Hematopoietic multipotent progenitor cell treated with erythropoietin and hydrocortisone succinate and interleukin-3 and kit ligand, for 15 days (in vitro differentiated cells): ENCODE results near the gene ZFP36L1.
A peak's percentile ranks its signal among the peaks of the same experiment; 100 is the strongest.

ENCODE experiments used
- DNase-seq: peaks from one replicate; pipeline ENCODE4 v3.0.0-alpha.2; 2015; ENCODE audit warnings: low spot score

Gene ZFP36L1, protein sequence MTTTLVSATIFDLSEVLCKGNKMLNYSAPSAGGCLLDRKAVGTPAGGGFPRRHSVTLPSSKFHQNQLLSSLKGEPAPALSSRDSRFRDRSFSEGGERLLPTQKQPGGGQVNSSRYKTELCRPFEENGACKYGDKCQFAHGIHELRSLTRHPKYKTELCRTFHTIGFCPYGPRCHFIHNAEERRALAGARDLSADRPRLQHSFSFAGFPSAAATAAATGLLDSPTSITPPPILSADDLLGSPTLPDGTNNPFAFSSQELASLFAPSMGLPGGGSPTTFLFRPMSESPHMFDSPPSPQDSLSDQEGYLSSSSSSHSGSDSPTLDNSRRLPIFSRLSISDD

DNA sequence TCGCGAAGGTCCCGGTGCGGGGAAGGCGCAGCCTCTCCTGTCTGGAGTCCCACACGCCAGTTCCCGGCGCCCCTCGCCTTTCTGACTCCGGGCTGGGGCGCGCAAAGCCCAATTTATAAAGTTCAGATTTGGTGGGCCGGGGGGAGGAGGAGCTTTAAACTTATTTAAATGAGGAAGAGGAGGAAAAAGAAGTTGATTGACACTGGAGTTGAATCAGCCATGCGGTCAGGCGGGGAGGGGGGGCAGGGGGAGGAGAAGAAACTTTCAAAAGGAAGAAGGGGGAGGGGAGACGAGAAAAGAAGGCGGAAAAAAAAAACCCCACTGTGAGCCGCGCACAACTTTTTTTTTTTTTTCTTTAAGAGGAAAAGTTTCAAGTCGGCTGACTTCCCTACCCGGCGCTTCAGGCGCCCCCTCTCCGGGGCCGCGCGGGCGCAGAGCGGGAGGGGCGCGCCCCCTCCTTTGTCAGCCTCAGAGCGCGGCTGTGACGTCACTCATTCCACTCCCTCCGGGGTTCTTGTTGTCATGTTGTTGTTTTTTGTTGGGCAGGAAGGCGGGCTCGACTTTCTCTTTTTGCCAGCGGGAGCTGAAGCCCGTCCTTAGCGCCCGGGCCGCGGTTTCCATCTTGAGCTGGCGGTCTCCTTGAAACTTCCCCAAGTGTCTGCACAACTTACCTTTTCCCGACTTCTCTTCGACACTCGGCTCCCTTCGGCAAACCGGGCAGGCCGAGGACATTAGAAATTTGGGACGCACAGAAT lies at the start of gene ZFP36L1:
Gene ZFP36L1 (minus strand): TSS at position 89 of the 755 bp plus-strand sequence. CDS start 129 bp downstream, outside the sequence.
- peak; percentile 87 for DNase-seq

DNA sequence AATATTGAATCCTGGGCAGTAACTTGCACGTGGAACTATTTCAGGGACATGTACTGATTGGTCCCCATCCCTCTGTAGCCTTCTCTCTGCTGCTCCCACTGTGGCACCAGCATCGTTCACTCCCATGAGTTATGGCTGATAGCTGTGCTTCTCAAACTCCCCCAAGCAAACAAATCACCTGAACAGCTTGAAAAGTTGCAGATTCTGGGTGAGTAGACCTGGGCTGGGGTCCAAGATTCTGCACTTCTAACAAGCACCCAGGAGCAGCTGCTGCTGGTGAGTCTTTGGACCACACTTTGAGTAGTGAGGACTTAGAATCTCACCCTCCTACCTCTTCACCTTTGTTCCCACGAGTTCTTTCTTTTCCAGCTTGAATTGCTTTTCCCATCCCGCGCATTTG lies 49.4 kb upstream of the ZFP36L1 start:
- DNase-seq, result no peak

DNA sequence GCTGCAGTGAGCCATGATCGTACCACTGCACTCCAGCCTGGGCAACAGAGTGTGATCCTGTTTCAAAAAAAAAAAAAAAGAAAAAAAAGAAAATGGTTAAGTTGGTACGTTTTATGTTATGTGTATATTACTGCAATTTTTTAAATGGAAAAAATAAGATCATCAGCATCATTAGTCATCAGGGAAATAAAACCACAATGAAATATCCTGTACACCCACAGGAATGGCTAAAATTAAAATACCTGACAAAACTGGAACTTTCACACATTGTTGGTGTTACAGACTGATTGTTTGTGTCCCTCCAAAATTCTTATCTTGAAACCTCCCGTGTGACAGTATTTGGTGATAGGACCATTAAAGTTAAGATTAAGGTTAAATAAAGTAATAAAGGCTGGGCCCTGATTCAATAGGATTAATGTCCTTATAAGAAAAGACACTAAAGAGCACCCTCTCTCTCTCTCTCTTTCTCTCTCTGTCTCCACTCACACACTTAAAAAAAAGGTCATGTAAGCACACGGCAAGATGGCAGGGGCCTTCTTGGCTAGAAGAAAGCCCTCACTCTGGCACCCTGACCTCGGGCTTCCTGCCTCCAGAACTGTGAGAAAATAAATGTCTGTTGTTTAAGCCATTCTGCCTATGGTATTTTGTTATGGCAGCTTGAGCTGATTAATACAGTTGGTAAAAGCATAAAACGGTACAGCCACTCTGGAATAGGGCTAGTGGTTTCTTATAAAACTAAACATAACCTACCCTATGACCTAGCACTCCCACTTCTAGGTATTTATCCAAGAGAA lies 48.3 kb upstream of the ZFP36L1 start:
- no peak for DNase-seq

DNA sequence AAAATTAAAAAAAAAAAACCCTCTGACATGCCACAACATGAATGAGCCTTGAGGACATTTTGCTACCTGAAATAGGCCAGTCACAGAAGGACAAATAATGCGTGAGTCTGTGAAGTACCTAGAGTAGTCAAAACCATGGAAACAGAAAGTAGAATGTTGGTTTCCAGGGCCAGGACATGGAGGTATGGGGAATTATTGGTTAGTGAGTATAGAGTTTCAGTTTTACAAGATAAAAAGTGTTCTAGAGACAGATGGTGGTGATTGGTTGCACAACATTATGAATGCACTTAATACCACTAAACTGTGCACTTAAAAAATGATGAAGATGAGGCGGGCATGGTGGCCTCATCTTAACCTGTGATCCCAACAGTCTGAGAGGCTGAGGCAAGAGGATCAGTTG lies 47.6 kb upstream of the ZFP36L1 start:
- DNase-seq, result no peak

DNA sequence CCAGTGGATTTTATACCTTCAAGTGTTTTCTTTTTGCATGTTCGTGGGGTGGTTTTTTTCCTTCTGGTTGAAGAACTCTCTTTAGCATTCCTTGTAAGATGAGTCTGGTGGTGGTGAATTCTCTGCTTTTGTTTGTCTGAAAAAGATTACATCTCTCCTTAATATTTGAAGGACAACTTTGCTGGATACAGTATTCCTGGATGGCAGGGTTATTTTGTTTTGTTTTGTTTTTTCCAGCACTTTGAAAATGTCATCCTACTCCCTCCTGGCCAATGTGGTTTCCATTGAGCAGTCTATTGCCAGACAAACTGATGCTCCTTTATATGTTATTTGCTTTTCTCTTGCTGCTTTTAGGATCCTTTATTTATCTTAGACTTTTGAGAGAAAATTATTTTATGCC lies 43.2 kb upstream of the ZFP36L1 start:
- no peak for DNase-seq

DNA sequence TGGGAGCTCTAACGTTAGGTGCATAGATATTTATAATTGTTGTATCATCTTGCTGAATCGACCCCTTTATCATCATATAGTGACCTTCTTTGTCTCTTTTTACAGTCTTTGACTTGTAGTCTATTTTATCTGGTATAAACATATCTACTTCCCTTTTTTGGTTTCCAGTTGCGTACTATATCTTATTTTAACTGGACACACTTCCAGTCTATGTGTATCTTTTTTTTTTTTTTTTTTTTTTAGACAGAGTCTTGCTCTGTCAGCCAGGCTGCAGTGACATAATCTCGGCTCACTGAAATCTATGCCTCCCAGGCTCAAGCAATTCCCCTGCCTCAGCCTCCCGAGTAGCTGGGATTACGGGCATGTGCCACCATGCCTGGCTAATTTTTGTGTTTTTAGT lies 41.9 kb upstream of the ZFP36L1 start:
- DNase-seq, result no peak

DNA sequence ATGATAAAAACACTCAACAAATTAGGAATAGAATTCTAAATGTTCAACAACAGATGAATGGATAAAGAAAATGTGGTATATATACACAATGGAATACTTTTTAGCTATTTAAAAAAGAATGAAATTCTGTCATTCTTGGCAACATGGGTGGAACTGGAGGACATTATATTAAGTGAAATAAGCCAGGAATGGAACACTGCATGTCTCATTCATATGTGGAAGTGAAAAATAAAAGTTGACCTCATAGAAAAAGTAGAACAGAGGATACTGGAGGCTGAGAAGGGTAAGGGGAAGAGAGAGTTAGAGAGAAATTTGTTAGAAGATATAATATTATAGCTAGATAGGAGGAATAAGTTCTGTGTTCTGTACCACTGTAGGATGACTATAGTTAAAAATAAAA lies 35.8 kb upstream of the ZFP36L1 start:
- DNase-seq, result no peak

DNA sequence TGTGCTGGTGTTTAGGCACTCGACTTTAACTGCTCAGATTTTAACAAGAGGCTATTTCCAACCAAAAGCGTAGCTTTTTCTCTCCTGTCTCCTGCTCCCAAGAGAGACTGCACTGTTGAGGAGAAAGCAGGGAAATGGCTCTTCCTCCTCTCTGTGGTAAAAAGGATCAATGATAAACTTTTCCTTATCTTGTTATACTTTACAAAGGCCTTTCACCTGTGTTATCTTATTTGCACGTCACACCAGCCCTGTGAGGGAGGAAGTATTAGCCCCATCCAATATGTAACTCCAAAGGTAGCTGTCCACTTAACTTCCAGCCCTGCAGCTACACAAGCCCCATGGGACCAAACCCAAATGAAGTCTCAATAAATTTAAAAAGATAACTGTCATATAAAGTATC lies 32.9 kb upstream of the ZFP36L1 start:
- no peak for DNase-seq

DNA sequence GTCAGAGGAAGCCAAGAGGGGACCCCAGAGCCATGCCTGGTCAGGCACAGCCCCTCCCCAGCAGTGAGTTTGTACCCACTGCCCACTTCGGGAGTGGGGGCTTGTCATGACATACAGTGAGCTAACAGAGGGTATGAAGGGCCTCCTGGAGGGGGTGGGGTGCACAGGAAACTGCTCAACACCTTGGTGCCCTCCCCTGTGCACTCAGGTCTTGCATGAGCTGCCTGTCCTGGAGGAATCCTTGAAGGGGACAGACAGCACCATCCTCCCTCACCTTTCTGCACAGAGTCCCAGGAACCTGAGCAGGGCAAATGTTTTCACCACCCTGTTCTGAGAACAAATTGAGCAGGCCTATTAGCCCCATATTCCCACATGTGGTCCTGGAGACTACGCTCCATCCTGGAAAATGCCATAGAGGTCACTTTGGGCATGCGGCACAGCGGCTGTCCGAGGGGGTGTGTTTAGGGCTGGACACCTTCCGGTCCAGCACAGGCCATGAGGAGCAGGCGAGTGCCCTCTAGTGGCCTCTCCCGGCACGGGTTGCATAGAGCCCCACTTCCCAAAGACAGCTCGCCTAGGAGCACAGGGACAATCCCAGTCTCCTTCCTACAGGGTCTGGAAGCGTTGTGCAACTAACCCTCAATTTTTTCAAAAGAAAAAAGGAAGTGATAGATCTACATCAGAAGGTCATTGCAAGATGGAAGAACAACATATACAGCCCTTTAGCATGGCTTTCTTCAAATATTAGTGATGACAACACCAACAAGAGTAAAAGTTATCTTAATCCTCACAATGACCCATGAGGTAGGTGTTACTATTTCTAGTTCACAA lies 31.9 kb upstream of the ZFP36L1 start:
- DNase-seq, result peak; percentile 59

DNA sequence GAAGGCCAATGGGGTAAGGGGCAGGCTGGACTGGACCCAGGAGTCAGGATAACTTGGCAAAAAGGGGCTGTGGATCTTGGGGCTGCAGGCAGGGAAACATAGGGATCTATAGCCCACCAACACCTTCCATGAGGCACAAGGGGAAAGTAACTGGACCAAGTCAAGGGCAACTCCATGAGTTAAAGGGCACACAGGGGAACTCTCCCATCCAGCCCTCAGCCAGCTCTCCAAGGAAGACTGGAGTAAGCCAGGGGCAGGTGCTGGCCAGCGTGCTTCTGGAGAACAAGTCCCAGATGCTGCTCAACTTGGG lies 31.3 kb upstream of the ZFP36L1 start:
- no peak for DNase-seq

DNA sequence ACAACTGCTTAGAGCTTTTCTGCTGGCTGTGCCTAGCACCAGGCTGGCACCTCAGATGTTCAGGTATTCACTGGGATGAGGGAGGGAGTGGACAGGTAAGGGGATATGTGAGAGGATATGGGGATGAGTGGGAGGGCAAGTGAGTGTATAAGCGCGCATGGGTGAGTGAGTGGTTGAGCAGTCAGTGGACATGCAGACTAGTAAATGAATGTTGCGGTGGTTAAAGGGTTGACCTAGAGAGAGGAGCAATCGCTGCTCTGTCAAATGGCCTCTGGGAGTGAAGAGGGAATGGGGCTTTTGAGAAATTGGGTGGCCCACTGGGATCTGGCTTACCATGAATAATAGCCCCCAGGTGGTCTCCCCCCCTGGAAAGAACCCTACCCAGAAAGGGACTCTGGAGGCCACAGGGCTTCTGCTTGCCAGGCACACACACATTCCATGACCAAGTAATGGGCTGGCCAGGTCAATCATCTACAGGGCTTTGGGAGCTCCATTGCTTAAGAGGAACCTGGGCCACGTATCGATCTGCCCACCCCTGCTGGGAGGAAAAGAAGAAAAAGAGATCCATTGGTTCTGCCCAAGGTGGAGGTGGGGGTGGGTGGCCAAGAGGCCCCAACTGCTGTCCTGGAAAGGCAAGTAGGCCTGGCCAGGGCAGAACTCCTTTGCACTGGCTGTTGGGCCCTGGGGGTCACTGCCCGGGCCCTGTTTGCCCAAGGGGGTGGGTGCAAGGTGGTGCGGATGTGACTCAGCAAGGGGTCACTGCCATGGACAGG lies 30.8 kb upstream of the ZFP36L1 start:
- no peak for DNase-seq

DNA sequence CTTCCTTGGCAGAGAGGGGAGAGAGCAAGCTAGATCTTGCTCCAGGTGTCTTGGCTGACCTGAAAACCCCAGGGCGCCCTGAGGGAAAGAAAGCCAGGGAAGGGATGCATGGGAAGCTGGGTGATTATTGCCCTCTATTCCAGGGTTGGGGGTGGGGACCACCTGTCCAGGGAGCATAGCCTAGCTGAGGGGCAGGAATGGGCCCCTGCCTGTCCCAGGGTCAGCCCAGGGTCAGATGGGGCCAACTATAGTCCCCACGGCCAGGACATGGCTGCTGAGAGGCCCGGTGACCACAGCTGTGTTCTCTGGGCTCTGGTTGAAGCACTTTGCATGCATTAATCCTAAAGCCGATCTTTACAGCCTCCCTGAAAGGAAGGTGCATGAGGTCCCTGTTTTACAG lies 30.1 kb upstream of the ZFP36L1 start:
- DNase-seq, result no peak

DNA sequence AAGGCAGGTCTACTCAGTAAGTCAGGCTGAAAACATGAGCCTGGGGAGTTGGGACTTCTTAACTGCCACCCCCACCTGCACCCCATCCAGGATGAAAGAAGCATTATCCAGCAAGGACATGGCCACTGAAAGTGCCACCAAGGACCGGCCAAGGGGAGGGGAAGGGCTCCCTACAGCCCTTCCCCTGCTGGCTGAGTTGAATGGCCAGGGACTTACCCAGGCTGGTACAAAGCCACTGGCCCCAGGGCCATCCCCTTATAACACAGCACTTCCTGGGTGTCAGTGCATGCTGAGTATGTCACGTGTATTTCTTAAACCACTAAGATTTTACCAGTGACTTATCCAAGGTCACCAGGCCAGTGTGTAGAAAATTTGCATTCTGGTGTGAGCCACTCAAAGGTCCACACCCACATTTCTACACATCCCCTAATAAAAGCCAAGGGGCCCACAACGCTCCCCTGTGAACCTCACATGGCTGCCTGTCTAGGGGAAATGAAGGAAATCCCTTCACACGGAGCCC lies 29.3 kb upstream of the ZFP36L1 start:
- no peak for DNase-seq

DNA sequence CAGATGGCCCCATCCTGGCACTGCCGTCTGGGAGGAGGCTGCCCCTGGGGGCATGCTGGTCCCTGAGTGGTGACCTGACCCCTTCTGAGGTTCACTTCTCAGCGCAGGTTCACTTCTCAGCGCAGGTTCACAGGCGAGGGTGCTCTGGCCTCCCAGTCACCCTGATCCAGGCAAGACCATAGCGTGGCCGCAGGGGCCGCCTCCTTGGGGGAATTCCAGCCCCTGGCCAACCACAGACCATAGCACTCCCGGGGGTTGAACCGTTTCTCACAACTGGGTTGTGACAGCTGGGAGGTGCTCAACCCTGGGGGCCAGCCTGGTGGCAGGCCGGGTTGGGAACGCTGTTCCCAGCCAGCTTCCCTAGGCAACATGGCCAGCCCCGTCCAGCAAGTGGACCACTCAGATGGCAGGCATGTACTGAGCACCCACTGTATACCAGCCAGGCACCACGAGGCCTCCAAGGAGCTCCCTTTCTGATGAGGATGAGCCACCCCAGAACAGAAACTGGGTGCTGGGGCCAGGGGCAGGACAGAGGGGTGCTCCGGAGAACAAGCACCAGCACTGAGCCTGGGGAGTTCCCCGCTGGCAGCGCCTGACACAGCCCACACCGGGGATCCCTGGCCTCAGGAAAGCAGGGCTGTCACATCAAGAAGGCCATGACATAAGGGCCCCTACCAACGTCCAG lies 28.3 kb upstream of the ZFP36L1 start:
- no peak for DNase-seq

DNA sequence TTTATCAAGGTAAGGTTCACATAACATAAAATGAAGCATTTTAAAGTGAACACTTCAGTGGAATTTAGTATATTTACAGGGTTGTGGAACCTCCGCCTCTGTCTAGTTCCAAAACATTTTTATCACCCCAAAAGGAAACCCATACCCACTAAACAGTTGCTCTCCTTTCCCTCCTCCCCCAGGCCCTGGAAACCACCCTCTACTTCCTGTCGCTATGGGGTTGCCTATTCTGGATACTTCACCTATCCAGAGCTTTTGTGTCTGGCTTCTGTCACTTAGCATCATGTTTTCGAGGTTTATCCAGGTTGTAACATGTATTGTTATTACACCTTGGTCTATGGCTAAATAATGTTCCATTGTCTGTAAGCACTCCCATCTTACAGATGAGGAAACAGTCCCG lies 27.7 kb upstream of the ZFP36L1 start:
- no peak for DNase-seq

DNA sequence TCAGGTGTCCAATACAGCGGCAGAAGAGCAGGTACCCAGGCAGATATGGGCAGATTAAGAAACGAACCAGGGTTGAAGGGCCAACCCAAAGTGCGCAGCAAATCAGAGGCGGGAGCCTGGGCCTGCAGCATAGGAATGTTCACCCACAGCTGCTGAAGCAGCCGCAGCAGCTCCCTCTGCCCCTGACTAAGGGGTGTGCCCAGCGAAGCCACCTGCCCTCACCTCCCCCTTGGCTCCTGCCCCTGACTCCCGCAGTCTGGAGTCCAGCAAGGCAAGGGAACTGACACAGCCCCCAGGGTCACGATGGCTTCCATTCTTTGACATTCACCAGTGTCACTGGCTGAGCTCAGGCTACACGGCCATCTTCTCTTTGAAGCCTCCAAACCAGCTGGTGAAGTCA lies 27.3 kb upstream of the ZFP36L1 start:
- DNase-seq, result no peak

DNA sequence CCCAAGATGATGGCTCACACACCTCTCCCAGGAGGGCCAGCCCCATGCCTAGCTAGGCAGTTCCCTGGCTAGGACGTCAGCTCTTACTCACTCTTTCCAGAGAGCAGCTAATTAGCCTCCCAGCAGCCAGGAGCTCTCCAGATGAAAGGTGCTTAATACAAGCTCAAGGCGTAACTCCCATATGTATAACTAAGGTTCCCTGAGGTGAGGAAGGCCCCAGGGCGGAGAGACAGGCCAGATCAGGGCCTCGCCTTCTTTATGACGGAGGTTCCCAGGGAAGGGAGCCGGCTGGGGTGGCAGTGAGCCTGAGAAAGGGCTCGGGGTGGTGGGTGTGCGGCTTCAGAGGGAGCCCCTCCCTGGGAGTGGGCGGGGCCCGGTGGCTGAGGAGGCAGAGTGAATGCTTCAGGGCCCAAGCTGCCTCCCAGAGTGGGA lies 26.4 kb upstream of the ZFP36L1 start:
- no peak for DNase-seq

DNA sequence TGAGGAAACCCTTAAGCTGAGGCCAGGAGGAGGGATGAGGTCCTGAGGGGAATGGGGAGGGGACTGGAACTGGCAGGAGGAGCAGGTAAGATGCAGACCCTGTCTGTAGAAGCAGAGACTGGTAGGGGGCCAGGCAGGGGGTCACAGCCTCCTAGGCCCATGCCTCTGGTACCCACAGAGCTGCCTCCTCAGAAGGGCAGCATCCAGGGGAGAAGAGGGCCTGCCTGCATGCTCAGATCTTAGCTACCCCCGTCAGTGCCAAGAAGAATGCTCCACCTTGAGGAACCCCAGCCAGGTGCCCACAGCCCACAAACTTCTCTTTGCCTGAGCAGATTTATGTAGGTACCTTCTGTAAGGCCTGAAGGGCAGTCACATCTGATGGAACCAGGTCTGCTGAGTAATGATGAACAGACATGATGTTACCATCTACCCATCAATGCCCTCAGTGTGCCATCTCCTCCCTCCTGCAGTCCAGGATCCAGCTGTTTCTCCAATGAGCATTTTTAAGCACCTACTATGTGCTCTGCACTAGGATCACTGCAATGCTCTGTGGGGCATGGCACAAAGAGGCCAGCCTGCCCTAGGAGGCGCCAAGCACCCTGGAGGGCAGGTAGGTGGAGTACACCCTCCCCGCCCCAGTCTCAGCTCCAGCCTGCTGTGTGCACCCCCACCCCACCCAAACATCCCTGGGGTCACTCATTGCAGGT lies 24.8 kb upstream of the ZFP36L1 start:
- no peak for DNase-seq

DNA sequence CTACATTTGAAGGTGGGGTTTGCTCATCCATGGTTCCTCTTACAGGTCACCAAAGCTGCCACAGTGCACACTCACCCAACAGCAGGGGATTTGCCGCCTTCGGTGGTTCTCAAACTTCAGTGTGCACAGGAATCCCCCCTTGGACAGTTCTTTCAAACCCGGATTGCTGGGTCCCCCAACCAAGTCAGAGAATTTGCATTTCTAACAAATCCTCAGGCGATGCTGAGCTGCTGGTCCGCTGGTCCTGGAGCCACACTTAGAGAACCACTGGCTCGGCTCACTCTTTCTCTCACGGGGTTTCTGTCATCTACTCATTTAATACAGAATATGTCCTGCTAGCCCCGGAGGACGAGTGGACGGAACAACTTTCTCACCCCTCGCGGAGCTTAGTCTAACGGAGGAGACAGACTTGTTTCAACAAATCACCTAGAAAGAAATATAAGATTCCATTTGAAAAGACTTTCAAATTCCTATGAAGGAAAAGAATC lies 24.1 kb upstream of the ZFP36L1 start:
- DNase-seq, result no peak
